HK-2 (cell line): ENCODE measurements around the gene RPUSD3.
"Not testable (repeated sequence)": the region's sequence is repeated elsewhere in the genome, so short reads cannot be mapped to it uniquely, and the experiment has no call there.

Experiments
- DNase-seq: peaks from one replicate; pipeline ENCODE4 v3.0.0-alpha.2; 2018; ENCODE audit not compliant: unreplicated experiment

RPUSD3 gene

DNA sequence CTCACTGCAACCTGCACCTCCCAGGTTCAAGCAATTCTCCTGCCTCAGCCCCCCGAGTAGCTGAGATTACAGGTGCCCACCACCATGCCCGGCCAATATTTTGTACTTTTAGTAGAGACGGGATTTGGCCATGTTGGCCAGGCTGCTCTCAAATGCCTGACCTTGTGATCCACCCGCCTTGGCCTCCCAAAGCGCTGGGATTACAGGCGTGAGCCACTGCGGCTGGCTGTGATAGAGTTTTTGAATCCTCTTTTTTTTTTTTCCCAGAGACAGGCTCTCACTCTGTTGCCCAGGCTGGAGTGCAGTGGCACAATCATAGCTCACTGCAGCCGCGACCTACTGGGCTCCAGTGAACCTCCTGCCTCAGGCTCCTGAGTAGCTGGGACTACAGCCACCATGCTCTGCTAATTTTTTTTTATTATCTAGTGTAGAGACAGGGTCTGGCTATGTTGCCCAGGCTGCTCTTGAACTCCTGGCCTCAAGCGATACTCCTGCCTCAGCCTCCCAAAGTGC lies 21.4 kb upstream of the RPUSD3 start:
- DNase-seq: not testable (repeated sequence)

GRCh38 chr3:9864200-9864927 lies 20.6 kb upstream of the RPUSD3 start:
- no peak for DNase-seq

DNA sequence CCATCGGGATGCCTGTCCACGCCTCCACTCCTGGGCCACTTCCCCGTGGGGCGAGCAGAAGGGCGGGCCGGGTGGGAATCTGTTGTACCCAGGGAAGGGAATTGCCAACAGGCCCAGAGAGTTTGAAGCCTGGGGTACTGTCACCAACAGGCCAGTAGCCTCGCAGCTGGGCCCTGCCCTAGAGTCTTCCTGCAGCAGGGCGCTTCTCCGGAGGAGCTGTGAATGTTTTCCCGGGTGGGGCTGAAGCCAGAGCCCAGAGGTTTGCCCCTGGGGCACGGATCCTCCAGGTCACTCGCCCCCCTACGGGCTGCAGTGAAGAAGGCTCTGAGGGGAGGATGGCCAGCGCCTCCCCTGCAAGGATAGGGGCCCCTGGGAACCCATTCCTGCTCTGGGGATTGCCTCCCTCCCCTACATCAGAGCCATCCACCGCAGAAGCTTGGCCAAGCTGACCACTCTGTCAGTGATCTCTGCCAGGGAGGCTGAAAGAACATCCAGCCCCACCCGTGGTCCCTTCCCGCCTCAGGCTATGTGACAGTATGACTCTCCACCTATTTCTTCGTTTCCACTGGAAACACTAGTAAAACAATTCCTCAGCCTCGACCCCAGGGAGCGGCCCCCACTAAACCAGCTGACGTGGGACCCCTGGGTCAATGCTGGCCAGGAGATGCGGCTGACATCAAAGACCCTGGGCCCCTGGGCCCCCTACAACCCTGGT lies 19.4 kb upstream of the RPUSD3 start:
- no peak for DNase-seq

- no peak for DNase-seq
Observed at GRCh38 chr3:9862391-9863057, 18.7 kb upstream of the RPUSD3 start.

- DNase-seq: no peak
Observed at GRCh38 chr3:9861626-9862130, 17.9 kb upstream of the RPUSD3 start.

GRCh38 chr3:9861201-9861600 lies 17.4 kb upstream of the RPUSD3 start:
- DNase-seq: no peak

DNA sequence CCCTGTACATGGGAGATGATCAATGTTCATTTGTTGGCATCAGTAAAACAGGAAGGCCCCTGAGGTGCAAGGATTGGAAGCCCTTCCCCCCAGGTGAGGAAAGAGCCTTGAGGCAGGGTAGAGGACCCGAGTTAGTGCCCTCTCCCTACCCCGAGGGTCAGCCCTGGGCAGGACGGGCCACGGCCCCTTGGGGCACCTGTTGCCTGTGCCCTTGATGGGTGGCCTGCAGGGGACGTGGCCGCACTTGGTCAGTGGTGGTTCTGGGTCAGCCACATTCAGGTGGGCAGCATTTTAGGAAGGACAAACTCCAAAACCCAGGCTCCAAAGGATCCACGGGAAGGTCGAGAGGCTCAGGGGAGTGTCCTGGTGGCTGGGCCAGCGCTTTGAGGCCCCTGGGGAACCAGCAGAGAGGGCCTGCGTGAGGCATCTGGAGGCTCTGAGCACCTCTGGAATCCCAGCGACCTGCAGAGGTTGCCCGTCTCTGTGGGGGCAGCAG lies 15.8 kb upstream of the RPUSD3 start:
- no peak for DNase-seq

- DNase-seq: no peak
Observed at GRCh38 chr3:9855594-9855993, 11.8 kb upstream of the RPUSD3 start.

DNA sequence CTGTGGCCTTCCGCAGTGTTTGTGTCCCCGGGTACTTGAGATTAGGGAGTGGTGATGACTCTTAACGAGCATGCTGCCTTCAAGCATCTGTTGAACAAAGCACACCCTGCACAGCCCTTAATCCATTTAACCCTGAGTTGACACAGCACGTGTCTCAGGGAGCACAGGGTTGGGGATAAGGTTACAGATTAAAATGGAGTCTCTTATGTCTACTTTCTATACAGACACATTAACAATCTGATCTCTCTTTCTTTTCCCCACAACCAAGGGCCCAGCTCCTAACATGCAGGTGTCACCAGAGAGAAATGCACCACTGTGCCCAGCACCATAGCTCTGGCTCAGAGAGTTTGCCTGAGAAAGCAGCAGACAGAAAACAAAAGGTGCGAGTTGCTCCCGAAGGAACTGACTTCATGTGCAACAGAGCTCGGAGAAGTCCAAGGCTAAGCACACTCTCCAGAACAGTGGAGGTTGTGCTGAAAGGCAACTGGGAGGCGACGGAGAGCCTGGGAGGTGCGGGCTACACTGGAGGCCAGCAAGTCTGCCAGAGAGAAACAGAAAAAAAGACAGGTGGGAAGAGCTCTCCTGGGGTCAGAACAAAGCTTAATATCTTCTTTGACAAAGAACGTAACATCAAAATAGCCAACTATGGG lies 10.6 kb upstream of the RPUSD3 start:
- not testable (repeated sequence) for DNase-seq

DNA sequence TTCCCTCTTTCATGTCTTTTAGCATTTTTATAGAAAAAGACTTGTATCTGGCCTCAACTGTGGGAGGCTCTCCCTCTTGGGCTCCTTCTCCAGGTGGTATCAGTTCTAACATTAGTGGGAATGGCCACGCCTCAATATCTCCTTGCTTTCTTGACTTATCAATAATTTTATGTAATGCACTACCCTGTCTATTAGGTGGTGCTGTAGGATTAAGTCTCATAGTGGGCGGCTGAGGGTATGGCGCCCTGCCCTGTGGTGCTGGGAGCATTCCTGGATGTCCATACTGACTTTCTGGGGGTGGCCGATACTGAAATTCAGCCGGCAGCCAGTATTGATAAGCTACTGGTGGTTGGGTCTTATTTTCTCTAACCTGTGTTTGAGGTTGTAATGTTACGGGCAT lies 8.7 kb upstream of the RPUSD3 start:
- no peak for DNase-seq

- not testable (repeated sequence) for DNase-seq
Observed at GRCh38 chr3:9851926-9852325, 8.1 kb upstream of the RPUSD3 start.

GRCh38 chr3:9851383-9851782 lies 7.6 kb upstream of the RPUSD3 start:
- DNase-seq: not testable (repeated sequence)

GRCh38 chr3:9848860-9849259 lies 5.1 kb upstream of the RPUSD3 start:
- not testable (repeated sequence) for DNase-seq

- DNase-seq: not testable (repeated sequence)
Observed at GRCh38 chr3:9847870-9848269, 4.1 kb upstream of the RPUSD3 start.

DNA sequence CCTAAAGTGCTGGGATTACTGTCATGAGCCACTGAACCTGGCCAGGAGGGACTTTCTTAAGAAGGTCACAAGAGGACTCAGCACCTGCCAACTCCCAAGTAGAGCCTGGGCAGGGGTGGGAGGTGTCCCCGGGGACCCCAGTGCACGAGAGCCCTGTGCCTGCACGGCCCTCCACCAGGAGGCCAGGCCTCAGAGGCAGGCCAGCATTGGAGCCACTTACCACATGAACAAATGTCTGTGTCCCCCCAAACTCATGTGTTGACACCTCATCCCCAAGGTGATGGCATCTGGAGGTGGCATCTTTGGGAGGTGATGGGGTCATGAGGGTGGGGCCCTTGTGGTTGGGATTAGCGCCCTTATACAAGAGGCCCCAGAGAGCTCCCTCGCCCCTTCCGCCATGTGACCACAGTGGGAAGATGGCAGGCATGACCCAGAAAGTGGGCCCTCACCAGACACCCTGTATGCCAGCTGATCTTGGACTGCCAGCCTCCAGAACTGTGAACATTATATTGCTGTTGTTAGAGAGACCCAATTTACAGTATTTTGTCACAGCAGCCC lies 3.2 kb upstream of the RPUSD3 start:
- DNase-seq: no peak

- no peak for DNase-seq
Observed at GRCh38 chr3:9846231-9846630, 2.4 kb upstream of the RPUSD3 start.

DNA sequence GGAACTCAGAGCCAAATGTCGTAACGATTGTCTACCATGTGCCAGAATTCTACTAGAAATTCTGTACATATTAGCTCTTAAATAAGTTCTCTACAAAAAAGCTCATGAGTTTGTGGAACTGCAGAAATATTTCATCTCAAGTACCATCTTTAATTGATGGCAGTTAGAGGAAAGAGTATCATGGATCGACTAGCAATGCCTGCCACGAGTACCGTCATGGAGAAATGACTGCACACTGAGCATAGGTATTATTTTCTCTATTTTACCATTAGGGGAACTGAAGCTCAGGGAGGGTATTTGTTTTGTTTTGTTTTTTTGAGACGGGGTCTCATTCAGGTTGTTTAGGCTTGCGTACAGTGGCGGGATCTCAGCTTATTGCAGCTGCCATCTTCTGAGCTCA lies 2.8 kb downstream of the RPUSD3 start:
- no peak for DNase-seq

- DNase-seq: no peak
Observed at GRCh38 chr3:9838856-9839255, 5.0 kb downstream of the RPUSD3 start.

DNA sequence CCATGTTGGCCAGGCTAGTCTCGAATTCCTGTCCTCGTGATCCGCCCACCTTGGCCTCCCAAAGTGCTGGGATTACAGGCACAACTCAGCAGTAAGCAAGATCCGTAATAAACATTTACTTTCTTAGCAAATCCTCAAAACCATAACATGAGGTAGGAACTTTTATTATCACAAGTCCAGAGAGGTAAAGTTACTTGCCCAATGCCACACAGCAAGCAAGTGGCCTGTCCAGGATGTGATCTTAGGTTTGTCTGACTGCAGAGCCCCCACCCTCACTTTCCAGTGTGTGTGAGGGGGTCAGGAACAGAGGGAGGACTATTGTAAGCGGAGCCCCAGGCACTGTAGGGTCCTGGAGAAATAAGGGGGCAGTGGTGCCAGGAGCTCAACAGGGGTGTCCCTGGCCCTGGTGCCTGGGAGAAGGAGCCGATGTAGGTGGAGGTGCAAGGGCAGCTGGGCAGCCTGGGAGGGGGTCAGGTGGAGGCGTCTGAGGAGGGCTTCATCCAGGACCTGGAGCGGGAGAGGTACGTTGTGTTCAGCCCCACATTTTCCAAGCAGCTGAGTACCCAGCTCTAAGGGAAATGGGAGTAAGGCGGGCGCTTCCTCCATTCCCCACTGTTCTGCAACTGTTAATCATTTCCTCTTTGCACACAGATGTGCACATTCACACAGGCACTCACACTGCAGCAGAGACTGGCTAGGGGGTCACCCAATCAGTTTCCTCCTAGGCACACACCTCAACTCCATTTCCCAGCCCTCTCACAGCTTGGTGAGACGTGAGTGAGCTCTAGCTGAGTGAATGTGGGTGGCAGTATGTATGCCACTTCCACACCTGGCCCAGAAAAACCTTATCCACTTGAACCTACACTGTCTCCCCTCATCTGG lies 5.9 kb downstream of the RPUSD3 start:
- no peak for DNase-seq
